ENCODE results near the gene SLC6A6. TPM values are rescaled to one million over a fixed set of nuclear protein-coding genes. Genes with fewer than 3 reads are reported as not detected.
"Not testable (repeated sequence)": the region's sequence is repeated elsewhere in the genome, so short reads cannot be mapped to it uniquely, and the experiment has no call there.

SLC6A6 gene
- total RNA-seq, 1 donor from 2014 or later, result 21.1 TPM

DNA sequence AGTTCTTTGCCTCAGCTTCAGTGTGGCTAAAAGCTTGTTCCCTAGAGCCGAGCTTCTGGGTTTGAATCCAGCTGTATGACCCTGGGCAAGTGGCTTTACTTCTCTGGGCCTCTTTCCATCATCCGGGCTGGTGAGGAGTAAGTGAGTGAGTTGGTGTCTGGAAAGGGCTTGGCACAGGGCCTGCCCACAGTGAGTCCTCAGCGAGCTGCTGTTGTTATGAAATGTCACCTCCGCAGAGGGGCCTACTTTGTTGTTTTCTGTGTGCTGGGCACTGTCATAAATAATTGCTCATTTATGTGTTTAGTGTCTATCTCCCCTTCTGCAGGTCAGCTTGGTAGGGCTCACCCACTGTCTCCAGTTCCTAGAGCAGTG lies 31.7 kb downstream of the SLC6A6 start:
- DNase-seq (ENCODE audit: extremely low read depth, low read depth, low spot score), result no peak

DNA sequence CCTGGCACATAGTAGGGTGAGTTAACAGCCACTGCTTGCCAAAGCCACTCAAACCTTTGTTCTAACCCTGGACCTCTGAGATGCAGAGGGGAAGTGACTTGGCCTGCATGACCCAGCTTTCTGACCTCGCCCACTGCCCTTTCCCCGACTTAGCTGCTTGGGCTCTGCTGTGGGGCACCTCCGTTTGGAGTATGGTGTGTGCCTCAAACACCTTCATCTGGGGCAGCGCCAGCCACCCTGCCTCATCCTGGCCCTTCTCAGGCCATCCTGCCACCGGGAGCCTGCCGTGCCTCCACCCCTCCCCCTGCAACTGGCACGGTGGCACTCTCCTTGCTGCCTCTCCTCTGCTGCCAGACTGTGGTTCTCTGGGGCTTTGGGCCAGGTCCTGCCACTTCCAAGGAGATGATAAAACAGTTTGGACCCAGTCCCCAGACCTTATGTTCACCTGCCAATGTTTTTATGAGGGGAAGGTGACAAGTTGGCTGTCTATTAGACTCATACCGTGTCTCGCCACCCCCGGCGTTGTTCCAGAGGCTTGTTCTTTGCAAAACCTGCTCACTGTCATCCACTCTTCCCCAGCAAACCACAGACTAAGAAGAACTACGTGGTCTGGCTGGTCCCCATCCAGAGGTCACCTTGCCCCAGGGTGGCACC lies 32.2 kb downstream of the SLC6A6 start:
- DNase-seq (ENCODE audit: extremely low read depth, low read depth, low spot score), result no peak

DNA sequence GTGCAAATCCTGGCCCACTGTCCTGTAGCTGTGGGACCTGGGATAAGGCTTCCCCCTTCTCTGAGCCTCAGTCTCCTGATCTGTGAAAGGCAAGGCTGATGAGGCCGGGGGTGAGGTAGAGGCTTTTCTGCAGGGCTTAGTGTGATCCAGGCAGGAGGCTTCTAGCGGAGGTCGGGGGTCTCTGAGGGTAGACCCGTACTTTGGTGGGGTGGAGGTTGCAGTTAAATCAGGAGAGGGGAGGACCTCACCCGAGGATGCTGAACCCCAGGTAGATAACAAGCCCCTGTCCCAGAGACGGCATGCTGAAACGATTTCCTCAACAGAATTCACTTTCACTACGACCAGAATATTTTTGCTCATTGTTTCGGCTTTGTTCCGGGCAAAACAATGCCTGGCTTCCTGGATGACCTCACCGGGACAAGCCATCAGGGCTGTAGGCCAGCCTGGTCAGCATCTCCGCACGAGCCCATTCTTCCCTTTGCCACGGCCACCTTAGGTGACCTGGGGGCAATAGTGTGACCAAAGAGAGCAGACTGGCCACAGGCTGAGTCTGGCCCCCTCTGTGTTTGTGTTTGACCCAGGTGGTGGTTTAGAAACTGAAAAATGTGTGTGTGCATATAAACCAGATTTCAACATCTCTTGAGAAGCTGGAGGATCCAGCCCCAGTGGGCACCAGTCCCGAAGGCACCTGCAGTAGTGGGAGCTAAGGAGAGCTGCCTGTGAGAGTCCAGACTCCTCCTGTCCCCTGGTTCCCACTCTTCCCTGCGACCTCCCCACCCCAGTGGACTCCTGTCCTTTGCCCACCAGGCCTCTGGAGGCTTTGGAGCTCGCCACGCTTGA lies 33.0 kb downstream of the SLC6A6 start:
- DNase-seq (ENCODE audit: extremely low read depth, low read depth, low spot score), result no peak

DNA sequence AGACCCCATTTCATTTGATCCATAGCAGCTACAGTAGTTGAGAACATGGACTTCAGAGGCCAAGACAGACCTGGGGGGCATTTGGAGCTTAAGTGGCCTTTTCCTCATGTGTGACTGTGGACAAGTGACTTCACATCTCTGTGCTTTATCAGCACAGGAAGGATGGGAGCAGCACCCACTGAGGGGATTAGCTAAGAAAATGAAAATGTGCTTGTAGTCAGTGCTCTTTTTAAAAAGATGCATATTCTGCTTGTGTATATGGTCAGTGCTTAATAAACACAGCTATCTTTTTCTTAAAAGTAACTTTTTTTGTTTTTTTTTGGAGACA lies 34.5 kb downstream of the SLC6A6 start:
- DNase-seq (ENCODE audit: extremely low read depth, low read depth, low spot score), result no peak

DNA sequence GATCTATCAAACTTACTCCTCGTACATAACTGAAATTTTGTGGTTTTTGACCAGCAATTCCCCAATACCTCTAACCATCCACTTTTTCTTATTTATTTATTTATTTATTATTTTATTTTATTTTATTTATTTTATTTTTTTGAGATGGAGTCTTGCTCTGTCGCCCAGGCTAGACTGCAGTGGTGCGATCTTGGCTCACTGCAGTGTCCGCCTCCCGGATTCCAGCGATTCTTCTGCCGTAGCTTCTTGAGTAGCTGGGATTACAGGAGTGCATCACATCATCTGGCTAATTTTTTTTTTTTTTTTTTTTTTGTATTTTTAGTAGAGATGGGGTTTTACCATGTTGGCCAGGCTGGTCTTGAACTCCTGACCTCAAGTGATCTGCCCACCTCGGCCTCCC lies 35.3 kb downstream of the SLC6A6 start:
- DNase-seq (ENCODE audit: extremely low read depth, low read depth, low spot score), result not testable (repeated sequence)

DNA sequence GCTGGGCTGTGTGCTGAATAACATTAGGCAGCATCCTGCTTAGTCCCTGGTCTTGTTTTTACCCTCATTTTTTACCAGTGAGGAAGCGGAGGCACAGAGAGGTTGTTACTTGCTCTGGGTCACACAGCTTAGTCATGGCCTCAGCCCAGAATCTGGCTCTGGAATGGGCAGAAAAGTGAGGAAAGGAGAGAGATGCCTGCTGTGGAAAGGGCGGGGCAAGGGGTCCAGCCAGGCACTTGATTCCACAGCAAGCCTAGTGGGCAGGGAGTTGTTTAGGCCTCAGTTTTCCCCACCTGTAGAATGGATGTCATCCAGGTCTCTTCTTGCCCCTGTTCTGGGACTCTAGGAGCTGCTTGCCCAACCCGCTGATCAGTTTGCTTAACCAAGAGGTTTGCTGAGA lies 35.9 kb downstream of the SLC6A6 start:
- no peak for DNase-seq (ENCODE audit: extremely low read depth, low read depth, low spot score)

DNA sequence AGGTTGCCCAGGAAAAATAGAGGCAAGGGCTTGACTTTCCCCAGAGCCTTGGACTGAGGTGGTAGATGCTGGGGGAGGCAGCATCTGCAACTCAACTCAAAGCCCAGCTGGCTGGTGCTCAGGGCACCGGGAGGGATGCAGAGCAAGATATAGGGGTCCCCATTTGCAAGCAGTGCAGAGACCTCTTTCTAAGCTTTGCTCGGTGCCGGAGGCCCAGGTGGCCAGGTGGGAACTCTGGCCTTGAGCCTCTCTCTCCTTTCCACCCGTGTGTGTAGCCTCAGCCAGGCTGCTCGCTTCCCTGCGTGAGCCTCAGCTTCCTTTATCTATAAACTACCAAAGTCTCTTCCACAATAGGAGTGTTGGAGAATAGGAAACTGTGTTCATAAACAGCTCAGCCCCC lies 36.5 kb downstream of the SLC6A6 start:
- DNase-seq (ENCODE audit: extremely low read depth, low read depth, low spot score), result no peak

DNA sequence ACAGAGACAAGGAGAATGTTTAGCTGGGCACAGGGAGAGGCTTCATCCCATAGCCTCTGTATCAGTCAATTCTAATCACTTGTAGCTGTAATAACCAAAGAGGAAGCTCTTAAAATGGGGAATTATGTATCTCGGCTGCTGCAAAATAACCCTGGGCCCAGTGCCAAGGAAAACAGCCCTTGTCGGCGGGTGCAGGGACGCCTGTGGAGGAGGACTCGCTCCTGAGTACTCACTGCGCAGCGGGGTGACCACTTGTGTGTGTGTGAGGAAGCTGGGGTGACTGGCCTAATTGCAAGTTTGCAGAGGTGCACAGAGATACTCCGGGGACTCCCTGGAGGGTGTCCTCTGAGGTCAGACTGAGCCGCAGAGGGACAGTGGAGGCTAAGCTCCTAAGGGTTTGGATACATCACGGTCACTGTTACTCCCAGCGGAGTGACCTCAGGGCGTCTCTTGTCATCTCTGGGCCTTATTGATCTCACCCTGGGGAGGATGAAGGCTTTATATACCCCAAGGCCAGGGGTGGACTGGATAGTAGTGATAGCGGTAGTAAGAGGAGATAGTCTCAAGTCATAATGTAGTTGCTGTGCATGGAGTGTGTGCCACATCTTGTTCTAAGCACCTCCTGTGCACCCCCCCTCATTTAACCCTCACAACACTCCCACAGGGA lies 37.2 kb downstream of the SLC6A6 start:
- no peak for DNase-seq (ENCODE audit: extremely low read depth, low read depth, low spot score)

DNA sequence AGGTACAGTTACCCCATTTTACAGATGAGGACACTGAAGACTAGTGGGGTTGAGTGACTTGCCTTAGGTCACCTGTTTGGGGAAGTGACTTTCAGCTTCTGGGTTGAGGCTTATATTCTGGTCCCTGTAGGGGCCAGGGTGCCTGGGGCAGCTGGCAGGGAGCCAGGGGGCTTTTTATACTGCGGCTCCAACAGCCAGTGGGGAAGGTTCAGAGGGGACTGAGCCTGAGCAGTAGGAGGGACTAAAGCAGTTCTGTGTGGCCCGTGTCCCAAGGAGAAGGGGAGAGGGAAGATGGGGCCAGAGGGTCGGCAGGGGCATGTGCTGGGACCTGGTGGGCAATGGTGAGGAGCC lies 37.7 kb downstream of the SLC6A6 start:
- DNase-seq (ENCODE audit: extremely low read depth, low read depth, low spot score), result no peak

DNA sequence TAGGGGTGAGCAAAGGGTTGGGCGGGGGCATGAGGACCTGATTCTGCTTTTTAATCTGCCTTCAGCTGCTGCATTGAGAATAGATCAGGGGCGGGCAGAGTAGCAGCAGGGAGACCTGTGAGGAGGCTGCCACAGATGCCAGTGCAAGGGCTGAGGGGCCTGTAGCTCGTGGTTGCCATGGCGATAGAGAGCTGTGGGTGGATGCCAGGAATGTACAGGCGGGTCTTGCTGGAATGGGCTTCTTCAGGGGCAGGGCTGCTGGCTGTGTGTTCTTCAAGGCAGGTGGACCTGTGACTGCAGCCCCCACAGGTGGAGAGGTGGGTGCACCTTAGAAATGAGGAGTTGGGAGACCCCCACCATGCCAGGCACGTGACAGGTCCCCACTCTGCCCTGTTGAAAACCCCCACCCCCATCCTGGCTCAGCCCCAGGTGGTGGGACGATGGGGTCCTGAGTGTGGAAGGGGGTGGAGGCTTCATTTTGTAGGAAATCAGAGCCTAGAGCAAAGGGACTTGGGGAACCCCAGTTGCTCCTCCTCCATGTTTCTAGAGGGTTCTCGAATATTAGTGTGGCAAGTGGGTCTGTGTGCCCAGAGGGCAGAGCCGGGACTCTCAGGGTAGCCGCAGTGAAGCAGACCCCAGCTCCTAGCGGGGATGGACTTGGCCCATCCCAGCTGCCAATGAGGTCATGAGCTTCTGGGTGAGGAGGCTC lies 38.3 kb downstream of the SLC6A6 start:
- no peak for DNase-seq (ENCODE audit: extremely low read depth, low read depth, low spot score)

DNA sequence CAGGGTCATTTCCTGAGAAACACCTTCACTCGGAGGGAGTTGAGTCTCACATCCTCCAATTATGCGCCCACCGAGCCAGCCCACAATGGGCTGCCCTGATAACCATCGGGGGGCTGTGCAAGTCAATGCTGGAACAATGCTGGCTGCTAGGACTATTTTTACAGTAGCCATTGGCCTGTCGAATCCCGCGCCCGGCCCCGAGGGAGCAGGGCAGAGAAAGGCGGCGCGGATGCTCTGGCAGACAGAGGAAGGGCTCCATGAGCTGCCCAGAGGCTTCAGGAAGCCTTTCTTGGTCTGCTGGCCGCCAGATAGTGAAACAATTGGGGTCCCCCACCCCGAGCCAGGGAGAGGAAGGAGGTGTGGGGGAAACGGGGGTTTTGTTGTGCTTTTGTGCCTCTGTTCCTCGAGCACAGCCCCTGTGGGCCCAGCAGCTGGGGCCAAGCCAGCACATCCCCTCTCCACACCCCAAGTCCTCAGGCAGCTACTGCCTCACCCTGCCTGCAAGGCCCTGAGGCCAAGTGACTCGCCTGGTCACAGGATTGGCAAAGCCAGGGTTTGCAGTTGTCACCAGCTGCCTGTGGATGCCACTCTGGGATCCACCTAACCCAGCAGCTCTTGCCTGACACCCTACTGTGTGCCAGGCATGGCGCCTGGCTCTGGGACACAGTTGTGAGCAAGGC lies 39.0 kb downstream of the SLC6A6 start:
- DNase-seq (ENCODE audit: extremely low read depth, low read depth, low spot score), result no peak

DNA sequence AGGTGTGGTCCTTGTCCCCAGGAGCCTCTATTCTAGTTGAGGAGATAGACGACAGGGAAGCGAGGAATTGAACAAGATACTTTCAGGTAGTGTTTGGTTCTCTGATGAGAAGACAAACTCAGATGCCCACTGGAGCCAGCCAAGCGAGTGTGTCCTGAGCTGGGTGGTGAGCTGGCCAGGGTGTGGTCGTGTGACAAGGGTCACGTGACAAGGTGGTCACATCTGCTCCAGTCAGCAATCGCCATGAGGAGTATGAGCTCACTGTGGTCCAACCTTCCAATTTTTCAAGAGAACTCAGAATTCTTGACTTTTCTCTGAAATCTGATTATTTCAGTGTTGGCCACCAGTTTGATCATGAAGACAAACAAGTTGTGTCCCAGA lies 39.5 kb downstream of the SLC6A6 start:
- DNase-seq (ENCODE audit: extremely low read depth, low read depth, low spot score), result no peak

DNA sequence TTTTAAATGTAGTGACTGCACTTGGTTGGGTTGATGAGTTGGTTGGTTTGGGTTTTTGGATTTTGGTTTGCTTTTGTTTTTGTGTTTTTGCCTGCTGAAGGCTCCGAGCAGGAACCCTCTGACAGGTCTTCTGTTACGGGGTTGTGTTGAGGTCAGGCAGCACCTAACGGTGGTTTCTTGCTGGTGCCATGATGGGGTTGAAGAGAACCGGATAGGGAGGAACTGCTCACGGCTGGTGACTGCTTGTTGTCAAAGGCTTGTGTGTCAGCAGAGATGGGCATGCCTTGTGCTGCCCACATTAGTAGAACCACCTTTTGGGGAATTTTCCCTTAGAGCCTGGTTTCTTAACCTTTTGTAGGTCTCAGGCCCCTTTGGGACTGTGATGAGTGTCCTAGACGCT lies 42.0 kb downstream of the SLC6A6 start:
- no peak for DNase-seq (ENCODE audit: extremely low read depth, low read depth, low spot score)

DNA sequence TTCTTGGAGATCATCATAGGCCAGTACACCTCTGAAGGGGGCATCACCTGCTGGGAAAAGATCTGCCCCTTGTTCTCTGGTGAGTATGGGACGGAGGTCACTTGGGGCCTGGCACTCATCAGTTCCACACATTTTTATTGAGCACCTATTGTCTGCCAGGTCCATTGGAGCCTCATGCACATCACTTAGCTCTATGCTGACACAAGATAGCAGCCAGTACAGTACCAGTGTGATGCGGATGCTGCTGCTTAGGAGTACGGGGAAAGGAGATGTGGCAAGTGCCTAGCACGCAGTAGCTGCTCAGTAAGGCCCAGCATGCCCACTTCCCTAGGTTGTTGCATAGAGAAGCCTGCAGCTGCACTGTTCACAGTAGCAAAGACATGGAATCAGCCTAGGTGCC lies 43.4 kb downstream of the SLC6A6 start:
- DNase-seq (ENCODE audit: extremely low read depth, low read depth, low spot score), result no peak

DNA sequence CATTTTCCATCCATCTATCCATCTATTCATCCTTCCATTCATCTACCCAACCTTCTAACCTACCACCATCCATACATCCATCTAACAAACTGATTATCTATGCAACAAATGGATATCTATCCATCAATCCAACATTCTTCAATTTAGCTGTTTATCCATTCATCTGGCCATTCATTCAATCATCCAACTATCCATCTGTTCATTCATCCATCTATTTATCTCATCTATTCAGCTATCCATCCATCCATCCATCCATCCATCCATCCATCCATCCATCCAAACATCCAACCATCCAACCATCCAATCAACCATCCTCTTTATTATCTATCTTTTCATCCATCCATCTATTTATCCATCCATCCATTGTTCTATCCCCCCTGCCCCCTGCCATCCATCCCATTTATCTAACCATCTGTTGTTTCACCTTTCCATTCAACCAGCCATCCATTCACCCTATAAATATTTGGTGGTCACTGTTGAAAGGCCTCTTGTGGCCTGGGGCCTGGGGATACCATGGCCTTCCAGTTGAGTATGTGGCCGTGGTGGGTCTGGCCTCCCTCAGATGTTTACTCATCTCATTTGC lies 44.7 kb downstream of the SLC6A6 start:
- no peak for DNase-seq (ENCODE audit: extremely low read depth, low read depth, low spot score)

DNA sequence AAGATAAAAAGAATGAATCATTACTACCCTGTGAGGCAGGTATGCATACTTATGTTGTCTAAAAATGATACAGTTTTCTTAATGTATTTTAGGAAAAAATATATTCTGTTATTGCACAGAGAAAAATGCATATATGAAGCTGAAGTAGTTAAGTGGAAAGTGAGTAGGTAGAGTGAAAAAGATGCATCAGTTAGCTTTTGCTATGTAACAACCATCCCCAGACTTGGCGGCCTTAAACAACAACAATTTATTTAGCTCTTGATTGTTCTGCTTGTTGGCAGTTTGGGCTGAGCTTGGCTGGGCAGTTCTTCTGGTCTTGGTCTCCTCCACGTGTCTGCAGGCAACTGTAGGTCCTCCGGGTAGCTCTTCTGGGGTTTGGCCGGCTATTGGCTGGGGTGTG lies 45.7 kb downstream of the SLC6A6 start:
- no peak for DNase-seq (ENCODE audit: extremely low read depth, low read depth, low spot score)

DNA sequence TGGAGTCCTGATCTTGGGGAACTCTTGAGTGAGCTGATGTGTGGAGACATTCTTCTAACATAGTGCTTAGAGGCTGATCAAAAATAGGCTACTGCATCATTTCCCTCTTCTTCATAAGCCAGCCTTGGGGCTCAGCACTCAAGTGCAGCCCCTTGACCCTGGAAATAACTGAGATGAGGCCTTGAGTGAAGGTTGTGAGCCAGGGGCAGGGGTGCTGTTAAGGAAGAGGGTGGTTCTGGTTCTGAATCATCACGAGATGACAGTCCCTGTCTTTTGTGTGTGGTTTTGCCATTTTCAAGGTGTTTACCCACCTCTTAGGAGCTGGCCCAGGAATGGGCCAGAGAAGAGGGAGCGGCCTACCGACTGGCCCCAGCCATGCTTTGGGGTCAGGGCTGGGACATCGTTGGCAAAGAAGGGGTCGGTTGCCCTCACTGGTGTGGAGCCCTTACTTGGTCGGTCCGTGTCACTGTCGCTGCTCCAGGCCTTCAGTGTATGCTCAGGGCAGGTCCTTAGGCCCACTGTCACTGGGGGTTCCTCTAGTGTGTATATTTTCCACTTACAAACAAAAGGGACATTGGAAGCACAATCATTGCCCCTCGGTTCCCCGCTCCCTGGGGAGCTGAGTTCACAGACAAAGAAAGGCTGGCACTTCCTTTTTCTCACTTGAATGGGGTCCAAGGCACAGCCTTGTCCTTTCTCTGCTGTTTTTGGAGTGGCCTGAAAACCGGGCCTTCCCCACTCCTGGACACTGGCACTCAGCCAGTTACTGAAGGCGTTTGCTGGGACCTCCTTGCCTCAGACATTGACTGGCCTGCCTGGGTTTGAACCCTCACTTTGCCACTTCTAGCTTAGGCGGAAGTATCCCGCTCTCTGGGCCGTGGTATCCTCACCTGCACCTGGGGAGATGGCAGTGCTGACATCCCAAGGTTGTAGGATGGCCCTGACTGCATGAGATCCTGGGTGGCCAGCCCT lies 46.6 kb downstream of the SLC6A6 start:
- no peak for DNase-seq (ENCODE audit: extremely low read depth, low read depth, low spot score)

DNA sequence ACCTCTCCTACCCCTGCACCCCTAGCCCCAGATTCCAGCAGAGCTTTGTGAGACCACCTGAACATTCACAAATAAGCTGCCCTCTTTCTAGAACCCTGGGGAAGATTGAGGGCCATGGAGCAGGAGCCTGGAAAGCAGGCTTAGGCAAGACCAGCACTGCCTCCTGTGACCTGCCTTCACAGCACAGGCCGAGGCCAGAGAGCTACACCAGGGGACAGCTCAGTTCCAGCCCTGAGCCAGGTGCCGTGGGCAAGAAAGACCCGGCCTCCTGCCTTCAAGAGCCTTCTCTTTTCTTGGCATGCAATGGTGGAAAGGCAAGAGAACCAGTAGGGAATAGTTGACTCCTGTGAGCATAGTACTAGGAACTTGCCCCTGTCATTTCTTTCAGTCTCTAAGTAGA lies 48.1 kb downstream of the SLC6A6 start:
- no peak for DNase-seq (ENCODE audit: extremely low read depth, low read depth, low spot score)

DNA sequence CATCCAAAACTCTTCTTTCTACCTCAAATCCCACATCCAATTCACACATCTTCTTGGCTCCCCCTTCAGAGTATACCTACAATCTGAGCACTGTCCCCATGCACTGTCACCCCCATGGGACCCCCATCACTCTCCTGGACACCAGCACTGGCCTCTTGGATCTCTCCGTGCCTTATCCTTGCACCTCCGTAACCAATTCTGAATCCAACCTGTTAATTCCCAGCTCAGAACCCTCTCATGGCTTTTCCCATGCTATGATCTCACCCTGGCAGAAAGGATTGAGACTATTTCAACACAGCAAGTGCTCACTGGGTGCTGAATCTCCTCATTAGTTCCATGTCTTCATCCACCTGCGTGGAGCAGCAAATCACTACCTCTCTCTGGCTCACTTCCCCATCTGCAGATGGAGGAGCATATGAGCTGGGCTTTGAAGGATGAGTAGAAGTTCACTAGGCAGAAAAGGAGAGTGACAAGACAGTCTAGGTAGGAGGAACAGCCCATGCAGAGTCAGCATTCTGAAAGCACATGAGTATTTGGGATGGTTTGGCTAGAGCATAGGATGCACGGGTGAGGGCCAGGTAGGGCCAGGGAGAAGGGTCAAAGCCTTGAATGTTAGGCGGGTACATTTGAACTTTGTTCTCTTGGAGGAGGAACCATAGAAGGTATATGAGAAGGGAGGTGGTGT lies 48.7 kb downstream of the SLC6A6 start:
- no peak for DNase-seq (ENCODE audit: extremely low read depth, low read depth, low spot score)

Measured in glomerular endothelial cell (primary cell).